Transverse colon (tissue), 4 donors: ENCODE data around the gene CCNL1. TPM values are rescaled to one million over a fixed set of nuclear protein-coding genes. Genes with fewer than 3 reads are reported as not detected.
A peak's percentile ranks its signal among the peaks of the same experiment; 100 is the strongest.

Source experiments
- DNase-seq: peaks from one replicate; pipeline ENCODE4 v3.0.0-alpha.2; 2019
- H3K27ac ChIP-seq, 4 donors: fragments of 200-600 bp; sonication (generic); 2 replicates each; pipeline ENCODE4 v1.5.1; 2016 to 2018; ENCODE audit warnings: inconsistent platforms in 4 of 4
- H3K27me3 ChIP-seq: fragments of 200-600 bp; sonication (generic); 2 replicates; pipeline ENCODE4 v1.5.1; 2017; ENCODE audit warnings: inconsistent platforms
- H3K36me3 ChIP-seq, 4 donors: fragments of 200-600 bp; sonication (generic); 2 replicates each; pipeline ENCODE4 v1.5.1; 2017 to 2019; ENCODE audit warnings: inconsistent platforms in 4 of 4
- H3K4me1 ChIP-seq, 4 donors: fragments of 200-600 bp; sonication (generic); 2 replicates each; pipeline ENCODE4 v1.5.1; 2017 to 2020; ENCODE audit warnings: inconsistent platforms in 4 of 4
- H3K4me3 ChIP-seq, 4 donors: fragments of 200-600 bp; sonication (generic); 1 replicate in 1 of 4; 2 replicates in 3 of 4; pipeline versions ENCODE4 v1.5.1 to v1.6.1; 2017 to 2019; ENCODE audit warnings: inconsistent platforms in 4 of 4
- H3K9me3 ChIP-seq, 2 donors: fragments of 200-600 bp; sonication (generic); 2 replicates each; pipeline ENCODE4 v1.5.1; 2017 to 2019; ENCODE audit warnings: inconsistent platforms in 2 of 2
- EP300 ChIP-seq: sonication (generic); formaldehyde crosslinking; IDR thresholded peaks from one replicate; pipeline ENCODE4 v1.6.1; 2017; ENCODE audit warnings: antibody characterized with exemption, low read depth
- POLR2A ChIP-seq: fragments of 450-650 bp; IDR thresholded peaks from one replicate; pipeline ENCODE4 v1.6.1; 2016; ENCODE audit warnings: antibody characterized with exemption, mild to moderate bottlenecking, moderate library complexity
- POLR2AphosphoS5 ChIP-seq, 3 donors: sonication (generic); formaldehyde crosslinking; IDR thresholded peaks; one replicate each; pipeline ENCODE4 v1.6.1; 2016; ENCODE audit warnings: antibody characterized with exemption in 3 of 3
- WGBS, 2 donors: methylation state at CpG; one replicate each; pipeline ENCODE4 v1.1.5; 2018; ENCODE audit warnings: low coverage in 1 of 2; 5-methylcytosine and 5-hydroxymethylcytosine counted together
- in situ Hi-C, 4 donors: fragments of 200-750 bp; cut with MboI; loops; one replicate each; pipeline versions ENCODE4 v1.15.0 to v1.15.1; 2017; ENCODE audit warnings: low sequenced_read_pairs in 3 of 4, low pct_ligation_motif_present in 1 of 4, low pct_unique_long_range_greater_than_20kb in 1 of 4
- intact Hi-C: fragments of 100-400 bp; cut with DNase I; formaldehyde crosslinking; loops from one replicate; pipeline ENCODE4 v1.15.1; 2023; ENCODE audit warnings: low total_unique reads
- total RNA-seq, 4 donors: library from RNA; depleted of rRNA; stranded (reverse); fragments of >200 nt; gene quantifications; one replicate each; pipeline ENCODE4 v1.1.0, GENCODE V29; 2016
- TF ChIP-seq, protein P1 (sequence below), 5 experiments: fragments of 200-600 bp in 3 of 5; fragments of 450-650 bp in 2 of 5; sonication (generic) in 3 of 5; IDR thresholded peaks; 1 replicate in 2 of 5; 2 replicates in 3 of 5; pipeline ENCODE4 v1.5.1; 2016 to 2017; ENCODE audit warnings: antibody characterized with exemption in 5 of 5, inconsistent platforms in 3 of 5, mild to moderate bottlenecking in 2 of 5, moderate library complexity in 1 of 5

CCNL1 gene
- total RNA-seq, 4 donors from 2014 or later: 288 to 422 (median 308) TPM

DNA sequence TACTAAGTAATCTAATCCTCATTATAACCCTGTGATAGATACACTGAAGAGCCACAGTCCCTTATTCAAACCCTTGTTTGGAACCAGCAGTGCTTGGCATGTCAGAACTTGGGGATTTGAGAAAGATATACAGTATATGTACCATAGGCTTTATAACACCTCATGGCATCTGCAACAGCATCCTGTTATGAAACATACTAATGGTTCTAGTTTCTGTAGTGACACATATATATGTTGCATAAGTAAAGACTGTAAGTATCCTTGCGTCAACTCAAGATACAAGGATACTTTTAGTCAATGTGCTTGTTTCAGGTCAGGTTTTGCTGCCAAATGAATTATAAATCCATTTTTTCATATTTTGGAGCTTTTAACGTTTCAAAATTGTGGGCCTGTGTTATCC lies 58.5 kb downstream of the CCNL1 start:
- in situ Hi-C loops: no loop called here

DNA sequence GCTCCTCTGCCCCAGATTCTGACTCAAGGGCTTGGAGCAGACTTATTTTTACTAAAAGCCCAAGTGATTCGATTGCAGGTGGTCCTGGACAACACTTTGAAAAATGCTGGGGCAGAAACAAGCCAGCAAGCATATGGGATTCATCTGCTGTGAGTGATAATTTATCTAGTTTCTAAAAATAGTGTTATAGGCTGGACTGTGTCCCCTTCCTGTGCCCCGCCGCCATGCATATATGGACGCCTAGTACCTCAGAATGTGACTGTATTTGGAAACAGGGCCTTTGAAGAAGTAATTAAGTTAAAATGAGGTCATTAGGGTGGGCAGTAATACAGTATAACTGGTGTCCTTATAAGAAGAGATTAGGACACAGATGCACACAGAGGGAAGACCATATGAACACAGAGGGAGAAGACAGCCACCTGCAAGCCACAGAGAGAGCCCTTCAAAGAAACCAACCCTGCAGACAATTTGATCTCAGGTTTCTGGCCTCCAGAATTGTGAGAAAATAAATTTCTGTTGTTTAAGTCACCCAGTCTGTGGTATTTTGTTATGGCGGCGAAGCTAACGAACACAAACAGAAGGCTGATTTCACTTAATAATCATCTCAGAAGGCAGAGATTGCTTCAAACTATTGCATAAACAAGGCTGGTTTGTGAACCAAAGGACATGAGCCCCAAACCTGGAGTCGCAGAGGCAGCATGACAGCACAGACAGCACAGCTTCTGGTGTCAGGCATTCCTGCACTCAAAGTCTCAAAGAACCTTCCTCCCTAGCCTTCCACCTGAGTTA lies 59.1 kb downstream of the CCNL1 start:
- Histone ChIP-seq H3K27ac (peak overlapping the region in 2 of 4 donors; percentile 13 to 36), H3K9me3 (no peaks in the 10 kb centered on the region), H3K4me1 (peaks cover 11 to 41% (median 19%) of the 10 kb centered on the region in 4 donors), H3K27me3 (no peaks in the 10 kb centered on the region), H3K4me3 (no peak overlapping the region), H3K36me3 (no peaks in the 10 kb centered on the region)
- DNase-seq: no peak
- WGBS, 2 donors: 84 to 100% methylated on average over 3 to 8 of the region's 8 CpGs
- TF ChIP-seq EP300 (no peak), POLR2A (no peak), POLR2AphosphoS5 (IDR thresholded peaks at IDR 0.05) (no peak)
- TF ChIP-seq, protein P1, sequence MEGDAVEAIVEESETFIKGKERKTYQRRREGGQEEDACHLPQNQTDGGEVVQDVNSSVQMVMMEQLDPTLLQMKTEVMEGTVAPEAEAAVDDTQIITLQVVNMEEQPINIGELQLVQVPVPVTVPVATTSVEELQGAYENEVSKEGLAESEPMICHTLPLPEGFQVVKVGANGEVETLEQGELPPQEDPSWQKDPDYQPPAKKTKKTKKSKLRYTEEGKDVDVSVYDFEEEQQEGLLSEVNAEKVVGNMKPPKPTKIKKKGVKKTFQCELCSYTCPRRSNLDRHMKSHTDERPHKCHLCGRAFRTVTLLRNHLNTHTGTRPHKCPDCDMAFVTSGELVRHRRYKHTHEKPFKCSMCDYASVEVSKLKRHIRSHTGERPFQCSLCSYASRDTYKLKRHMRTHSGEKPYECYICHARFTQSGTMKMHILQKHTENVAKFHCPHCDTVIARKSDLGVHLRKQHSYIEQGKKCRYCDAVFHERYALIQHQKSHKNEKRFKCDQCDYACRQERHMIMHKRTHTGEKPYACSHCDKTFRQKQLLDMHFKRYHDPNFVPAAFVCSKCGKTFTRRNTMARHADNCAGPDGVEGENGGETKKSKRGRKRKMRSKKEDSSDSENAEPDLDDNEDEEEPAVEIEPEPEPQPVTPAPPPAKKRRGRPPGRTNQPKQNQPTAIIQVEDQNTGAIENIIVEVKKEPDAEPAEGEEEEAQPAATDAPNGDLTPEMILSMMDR (IDR thresholded peaks at IDR 0.05): no peak
- in situ Hi-C loops (no loop called here), intact Hi-C loops (no loop called here)

More for the DNA sequence above, 58.5 kb downstream of the CCNL1 start:
- WGBS, 2 donors: 64 to 95% methylated on average over 2 of the region's 2 CpGs
- Histone ChIP-seq H3K9me3 (no peaks in the 10 kb centered on the region), H3K36me3 (no peaks in the 10 kb centered on the region), H3K4me3 (no peak overlapping the region), H3K27me3 (no peaks in the 10 kb centered on the region), H3K4me1 (peaks cover 11 to 41% (median 19%) of the 10 kb centered on the region in 4 donors), H3K27ac (no peak overlapping the region)
- intact Hi-C loops: no loop called here
- no peak for DNase-seq
- TF ChIP-seq, protein P1 (IDR thresholded peaks at IDR 0.05): no peak
- TF ChIP-seq POLR2AphosphoS5 (IDR thresholded peaks at IDR 0.05) (no peak), EP300 (no peak), POLR2A (no peak)

DNA sequence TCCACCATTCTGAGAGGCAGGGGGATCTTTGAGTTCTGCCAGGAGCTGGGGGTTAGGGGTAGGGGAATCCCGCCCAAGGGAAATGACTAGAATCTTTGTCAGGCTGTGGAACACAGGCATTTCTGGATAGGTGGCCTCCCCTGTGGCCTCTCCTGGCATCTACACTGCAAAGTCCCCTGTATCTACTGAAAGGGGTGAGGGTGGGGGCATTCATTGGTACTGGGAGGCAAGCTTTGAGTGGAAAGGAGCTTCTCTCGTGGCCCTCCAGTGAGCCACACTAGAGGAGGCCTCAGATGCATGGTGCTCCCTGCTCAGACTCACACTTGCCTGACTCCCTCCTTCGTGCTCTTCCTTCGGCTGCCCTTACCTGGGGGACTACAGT lies 59.9 kb downstream of the CCNL1 start:
- peaks cover 7 to 38% (median 17%) of the 10 kb centered on the region in 4 donors for H3K4me1 ChIP-seq
- H3K27ac ChIP-seq: peak overlapping the region in 2 of 4 donors; percentile 23 to 36
- TF ChIP-seq POLR2AphosphoS5 (IDR thresholded peaks at IDR 0.05) (no peak), EP300 (no peak), POLR2A (no peak)
- TF ChIP-seq, protein P1 (IDR thresholded peaks at IDR 0.05): no peak
- no peak overlapping the region for H3K4me3 ChIP-seq
- no peaks in the 10 kb centered on the region for H3K36me3 ChIP-seq
- DNase-seq: no peak
- in situ Hi-C loops (no loop called here), intact Hi-C loops (no loop called here)
- WGBS, 2 donors: 86% methylated on average over 4 of the region's 4 CpGs; no CpG with 5 or more reads in 1 of the 2 donors
- no peaks in the 10 kb centered on the region for H3K27me3 ChIP-seq
- H3K9me3 ChIP-seq: no peaks in the 10 kb centered on the region

DNA sequence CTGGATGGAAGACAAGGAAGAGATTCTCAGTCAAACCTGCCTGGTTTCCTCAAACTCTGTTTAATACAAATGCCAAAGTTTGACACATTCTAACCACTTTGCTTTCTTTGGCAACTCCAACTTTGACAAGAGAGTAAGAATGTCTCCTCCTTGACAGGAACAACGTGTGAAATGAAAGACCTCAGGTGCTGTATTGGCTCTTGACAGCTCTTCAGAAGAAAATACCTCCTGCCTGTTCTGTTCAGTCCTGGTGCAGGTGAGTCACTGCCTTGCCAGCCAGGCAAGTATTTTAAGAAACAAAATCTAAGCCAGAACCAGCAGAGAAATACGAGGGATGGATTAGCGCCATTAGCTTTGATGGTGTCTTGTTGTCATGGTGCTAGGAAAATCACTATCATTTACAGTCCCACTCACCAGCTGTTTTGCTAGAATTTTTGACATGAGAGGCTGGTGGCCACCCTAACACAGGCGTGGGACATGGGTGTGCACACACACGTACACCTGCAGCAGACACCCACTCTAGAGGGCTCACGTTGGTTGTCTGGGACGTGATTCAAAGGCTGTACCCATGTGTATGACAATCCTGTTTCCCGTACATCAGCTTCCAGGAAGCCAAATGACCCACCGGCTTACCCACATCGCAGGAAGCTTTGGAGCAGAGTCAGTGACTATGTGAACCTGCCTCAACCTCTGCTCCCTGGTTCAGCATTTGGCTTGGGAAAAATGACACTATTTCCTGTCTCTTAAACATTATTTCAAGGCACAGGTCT lies 60.4 kb downstream of the CCNL1 start:
- no peak for DNase-seq
- Histone ChIP-seq H3K9me3 (no peaks in the 10 kb centered on the region), H3K27ac (peak overlapping the region in 3 of 4 donors; percentile 11 to 38 (median 36)), H3K36me3 (no peaks in the 10 kb centered on the region), H3K27me3 (no peaks in the 10 kb centered on the region), H3K4me3 (no peak overlapping the region), H3K4me1 (peaks cover 3 to 32% (median 11%) of the 10 kb centered on the region in 4 donors)
- TF ChIP-seq POLR2A (no peak), EP300 (no peak), POLR2AphosphoS5 (IDR thresholded peaks at IDR 0.05) (no peak)
- TF ChIP-seq, protein P1 (IDR thresholded peaks at IDR 0.05): no peak
- 77% methylated on average over 10 of the region's 10 CpGs; no CpG with 5 or more reads in 1 of the 2 donors for WGBS, 2 donors
- intact Hi-C loops: no loop called here
- in situ Hi-C loops: loop anchor here in 3 of 4 donors (25.0 kb wide), 3 partner anchors 262 to 937 kb away; partner anchors contain the start of genes SSR3 (in 2 of the 3) and LEKR1 (in 1 of the 3)
